Sigmoid colon (tissue), 7 donors: ENCODE data around the gene TEX19. TPM values are rescaled to one million over a fixed set of nuclear protein-coding genes. Genes with fewer than 3 reads are reported as not detected.

Experiments
- DNase-seq: peaks from one replicate; pipeline ENCODE4 v3.0.0-alpha.2; 2019
- H3K27ac ChIP-seq, 4 donors: fragments of 200-600 bp; sonication (generic); one replicate each; pipeline ENCODE4 v1.5.1; 2016 to 2019; ENCODE audit warnings: mild to moderate bottlenecking in 1 of 4
- H3K27me3 ChIP-seq, 3 donors: fragments of 200-600 bp; sonication (generic); one replicate each; pipeline ENCODE4 v1.5.1; 2019; ENCODE audit warnings: mild to moderate bottlenecking in 1 of 3
- H3K36me3 ChIP-seq, 4 donors: fragments of 200-600 bp; sonication (generic); one replicate each; pipeline ENCODE4 v1.5.1; 2016 to 2019
- H3K4me1 ChIP-seq, 4 donors: fragments of 200-600 bp; sonication (generic); one replicate each; pipeline ENCODE4 v1.5.1; 2017 to 2019
- H3K4me3 ChIP-seq, 4 donors: fragments of 200-600 bp; sonication (generic); one replicate each; pipeline ENCODE4 v1.5.1; 2017 to 2019; ENCODE audit warnings: mild to moderate bottlenecking in 2 of 4, moderate library complexity in 1 of 4
- H3K9me3 ChIP-seq, 4 donors: fragments of 200-600 bp in 3 of 4; sonication (generic) in 3 of 4; one replicate each; pipeline versions ENCODE4 v1.5.1 to v1.6.1; 2013 to 2019
- CTCF ChIP-seq, 4 experiments: fragments of 450-650 bp in 3 of 4; fragments of 200-600 bp in 1 of 4; IDR thresholded peaks; one replicate each; pipeline ENCODE4 v1.5.1; 2016 to 2019; ENCODE audit warnings: antibody characterized with exemption in 4 of 4, mild to moderate bottlenecking in 3 of 4, moderate library complexity in 2 of 4
- EP300 ChIP-seq, 4 donors: sonication (generic); formaldehyde crosslinking; IDR thresholded peaks; one replicate each; pipeline ENCODE4 v1.6.1; 2017; ENCODE audit warnings: antibody characterized with exemption in 4 of 4
- POLR2A ChIP-seq, 2 donors: fragments of 450-650 bp; IDR thresholded peaks; one replicate each; pipeline ENCODE4 v1.6.1; 2016; ENCODE audit warnings: antibody characterized with exemption in 2 of 2, mild to moderate bottlenecking in 2 of 2, moderate library complexity in 2 of 2
- POLR2AphosphoS5 ChIP-seq, 4 donors: sonication (generic); formaldehyde crosslinking; IDR thresholded peaks; one replicate each; pipeline ENCODE4 v1.6.1; 2017; ENCODE audit warnings: antibody characterized with exemption in 4 of 4
- WGBS, 2 donors: extraction: QIAGEN DNeasy Blood & Tissue Kit; methylation state at CpG; one replicate each; pipeline ENCODE4 v1.1.7; 2013; 5-methylcytosine and 5-hydroxymethylcytosine counted together
- intact Hi-C: fragments of 100-400 bp; cut with DNase I; formaldehyde crosslinking; loops from one replicate; pipeline ENCODE4 v1.15.1; 2023
- polyA plus RNA-seq, 3 donors: library from polyadenylated mRNA; stranded (reverse); fragments of 200-250 nt; gene quantifications; one replicate each; pipeline ENCODE4 v1.2.3, GENCODE V29; 2013
- total RNA-seq, 4 donors: library from RNA; depleted of rRNA; stranded (reverse); fragments of >200 nt; gene quantifications; one replicate each; pipeline ENCODE4 v1.1.0, GENCODE V29; 2016
- donor health status: healthy with polysubstance abuse.
- donor health status: Bipolar disorder and iron deficiency.
- donor health status: healthy.

The TEX19 gene
- total and polyA plus RNA-seq, 7 donors: 0.04 TPM; not detected in 6

- H3K4me1 ChIP-seq: peaks cover 0 to 21% (median 17%) of the 10 kb centered on the region in 4 donors
- H3K27me3 ChIP-seq: peaks cover 26 to 45% (median 34%) of the 10 kb centered on the region in 3 donors
- TF ChIP-seq POLR2A (IDR thresholded peaks at IDR 0.05) (no peak), CTCF (IDR thresholded peaks at IDR 0.05) (no peak), POLR2AphosphoS5 (IDR thresholded peaks at IDR 0.05) (no peak)
- peaks cover 0 to 20% (median 4%) of the 10 kb centered on the region in 4 donors for H3K36me3 ChIP-seq
- no peaks in the 10 kb centered on the region for H3K9me3 ChIP-seq
- DNase-seq: no peak
- intact Hi-C loops: no loop called here
- no peak overlapping the region for H3K4me3 ChIP-seq
- no peak overlapping the region for H3K27ac ChIP-seq
- WGBS, 2 donors: 45 to 74% methylated on average over 34 of the region's 34 CpGs
Measured at GRCh38 chr17:82388223-82388921, 29.3 kb downstream of the TEX19 start.

- Histone ChIP-seq H3K27me3 (peaks cover 24 to 39% (median 29%) of the 10 kb centered on the region in 3 donors), H3K4me3 (no peak overlapping the region), H3K9me3 (no peaks in the 10 kb centered on the region), H3K36me3 (peaks cover 0 to 26% (median 4%) of the 10 kb centered on the region in 4 donors), H3K27ac (no peak overlapping the region), H3K4me1 (peaks cover 0 to 21% (median 17%) of the 10 kb centered on the region in 4 donors)
- no peak for DNase-seq
- intact Hi-C loops: no loop called here
- TF ChIP-seq CTCF (IDR thresholded peaks at IDR 0.05): no peak
- TF ChIP-seq POLR2A (IDR thresholded peaks at IDR 0.05): no peak
- no peak for TF ChIP-seq EP300 (IDR thresholded peaks at IDR 0.05)
- no peak for TF ChIP-seq POLR2AphosphoS5 (IDR thresholded peaks at IDR 0.05)
- 87 to 88% methylated on average over 21 of the region's 21 CpGs for WGBS, 2 donors
Measured at GRCh38 chr17:82388922-82389283, 29.9 kb downstream of the TEX19 start.

- Histone ChIP-seq H3K4me1 (peaks cover 0 to 21% (median 17%) of the 10 kb centered on the region in 4 donors), H3K9me3 (no peaks in the 10 kb centered on the region), H3K27me3 (peaks cover 23 to 35% (median 24%) of the 10 kb centered on the region in 3 donors), H3K36me3 (peaks cover 0 to 29% (median 4%) of the 10 kb centered on the region in 4 donors), H3K27ac (no peak overlapping the region), H3K4me3 (no peak overlapping the region)
- no peak for DNase-seq
- WGBS, 2 donors: 81 to 90% methylated on average over 10 of the region's 10 CpGs
- TF ChIP-seq POLR2AphosphoS5 (IDR thresholded peaks at IDR 0.05) (no peak), POLR2A (IDR thresholded peaks at IDR 0.05) (no peak), EP300 (IDR thresholded peaks at IDR 0.05) (no peak), CTCF (IDR thresholded peaks at IDR 0.05) (no peak)
- intact Hi-C loops: no loop called here
Measured at GRCh38 chr17:82389379-82389778, 30.3 kb downstream of the TEX19 start.

GRCh38 chr17:82390015-82390859, 31.2 kb downstream of the TEX19 start:
- Histone ChIP-seq H3K27ac (no peak overlapping the region), H3K36me3 (peaks cover 0 to 29% (median 4%) of the 10 kb centered on the region in 4 donors), H3K9me3 (no peaks in the 10 kb centered on the region), H3K4me1 (peaks cover 0 to 16% (median 13%) of the 10 kb centered on the region in 4 donors), H3K27me3 (peaks cover 14 to 26% (median 15%) of the 10 kb centered on the region in 3 donors), H3K4me3 (no peak overlapping the region)
- DNase-seq: no peak
- intact Hi-C loops: no loop called here
- no peak for TF ChIP-seq POLR2AphosphoS5 (IDR thresholded peaks at IDR 0.05)
- no peak for TF ChIP-seq EP300 (IDR thresholded peaks at IDR 0.05)
- no peak for TF ChIP-seq POLR2A (IDR thresholded peaks at IDR 0.05)
- TF ChIP-seq CTCF (IDR thresholded peaks at IDR 0.05): no peak
- WGBS, 2 donors: 95 to 96% methylated on average over 32 of the region's 34 CpGs
